Measurements from ENCODE around the gene ATRNL1.
"Not testable (repeated sequence)": the region's sequence is repeated elsewhere in the genome, so short reads cannot be mapped to it uniquely, and the experiment has no call there.

Gene ATRNL1

DNA sequence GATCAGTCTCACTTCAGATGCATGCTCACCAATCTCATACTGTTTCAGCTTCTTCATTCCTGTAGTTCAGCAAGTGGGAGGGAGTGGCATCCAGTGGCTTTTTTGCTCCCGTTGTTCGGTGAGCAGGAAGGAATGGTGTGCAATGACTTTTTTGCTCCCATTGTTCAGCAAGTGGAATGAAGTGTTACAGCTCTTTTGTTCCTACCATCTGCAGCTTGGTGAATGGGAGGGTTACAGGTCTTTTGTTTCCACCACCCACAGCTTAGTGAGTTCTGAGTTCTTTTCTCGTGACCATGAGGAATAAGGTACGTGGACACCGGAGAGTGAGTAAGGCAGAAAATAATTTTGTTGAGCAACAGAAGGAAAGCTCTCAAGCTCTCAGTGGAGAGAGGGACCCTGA is 363.6 kb downstream of the ATRNL1 start:
- Histone ChIP-seq H3K27me3 (ENCODE audit: control insufficient read depth, insufficient read depth, low read length, poor library complexity, severe bottlenecking) (no peaks in the 10 kb centered on the region), H3K4me1 (ENCODE audit: control insufficient read depth, insufficient read depth, low read length) (no peaks in the 10 kb centered on the region), H3K9me3 (ENCODE audit: control insufficient read depth, low read length) (no peaks in the 10 kb centered on the region), H3K36me3 (ENCODE audit: control insufficient read depth, insufficient read depth, low read length) (no peaks in the 10 kb centered on the region), H3K4me3 (ENCODE audit: insufficient read depth, low read depth, low read length) (no peak overlapping the region), H3K27ac (ENCODE audit: insufficient read depth, low read depth, low read length, poor library complexity, severe bottlenecking) (no peak overlapping the region)
- WGBS, 2 experiments = 77 to 88% methylated on average over 5 of the region's 5 CpGs

DNA sequence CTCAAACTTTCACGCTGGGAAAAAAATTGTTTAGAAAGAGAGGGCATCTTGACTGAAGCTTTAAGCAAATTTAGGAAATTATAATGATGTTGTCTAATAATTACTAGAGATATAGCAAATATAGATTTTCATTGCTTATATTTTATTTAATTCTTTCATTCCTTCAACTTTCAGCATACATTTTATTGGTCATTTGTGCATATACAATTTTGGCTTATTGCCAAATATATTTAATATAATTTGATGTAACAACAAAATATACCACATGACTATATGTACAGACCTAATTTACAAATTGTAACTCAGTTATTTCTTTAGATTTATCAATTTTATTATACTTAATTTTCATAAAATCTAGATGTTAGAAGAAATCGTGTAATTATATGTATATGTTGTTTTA is 390.1 kb downstream of the ATRNL1 start:
- Histone ChIP-seq H3K4me1 (ENCODE audit: control insufficient read depth, insufficient read depth, low read length) (no peaks in the 10 kb centered on the region), H3K4me3 (ENCODE audit: insufficient read depth, low read depth, low read length) (no peak overlapping the region)
- WGBS, 2 experiments = 90% methylated on average over 1 of the region's 2 CpGs; no CpG with 5 or more reads in 1 of the 2 experiments

DNA sequence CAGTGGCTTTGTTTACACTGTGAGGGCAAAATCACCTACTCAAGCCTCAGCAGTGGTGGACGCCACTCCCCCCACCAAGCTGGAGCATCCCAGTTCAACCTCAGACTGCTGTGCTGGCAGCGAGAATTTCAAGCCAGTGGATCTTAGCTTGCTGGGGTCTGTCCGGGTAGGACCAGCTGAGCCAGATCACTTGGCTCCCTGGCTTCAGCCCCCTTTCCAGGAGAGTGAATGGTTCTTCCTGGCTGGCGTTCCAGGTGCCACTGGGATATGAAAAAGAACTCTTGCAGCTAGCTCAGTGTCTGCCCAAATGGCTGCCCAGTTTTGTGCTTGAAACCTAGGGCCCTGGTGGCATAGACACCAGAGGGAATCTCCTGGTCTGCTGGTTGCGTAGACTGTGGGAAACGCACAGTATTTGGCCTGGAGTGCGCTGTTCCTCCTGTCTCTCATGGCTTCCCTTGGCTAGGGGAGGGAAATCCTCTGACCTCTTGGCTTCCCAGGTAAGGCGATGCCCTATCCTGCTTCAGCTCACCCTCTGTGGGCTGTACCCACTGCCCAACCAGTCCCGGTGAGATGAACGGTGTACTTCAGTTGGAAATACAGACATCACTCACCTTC is 398.5 kb downstream of the ATRNL1 start:
- Histone ChIP-seq H3K27ac (ENCODE audit: insufficient read depth, low read depth, low read length, poor library complexity, severe bottlenecking) (no peak overlapping the region), H3K36me3 (ENCODE audit: control insufficient read depth, insufficient read depth, low read length) (no peaks in the 10 kb centered on the region), H3K27me3 (ENCODE audit: control insufficient read depth, insufficient read depth, low read length, poor library complexity, severe bottlenecking) (no peaks in the 10 kb centered on the region), H3K9me3 (ENCODE audit: control insufficient read depth, low read length) (no peaks in the 10 kb centered on the region), H3K4me1 (ENCODE audit: control insufficient read depth, insufficient read depth, low read length) (no peaks in the 10 kb centered on the region), H3K4me3 (ENCODE audit: insufficient read depth, low read depth, low read length) (no peak overlapping the region)
- 92 to 94% methylated on average over 10 of the region's 10 CpGs for WGBS, 2 experiments

More for the DNA sequence above, 390.1 kb downstream of the ATRNL1 start:
- H3K27me3 ChIP-seq (ENCODE audit: control insufficient read depth, insufficient read depth, low read length, poor library complexity, severe bottlenecking) = no peaks in the 10 kb centered on the region
- H3K9me3 ChIP-seq (ENCODE audit: control insufficient read depth, low read length) = no peaks in the 10 kb centered on the region
- H3K36me3 ChIP-seq (ENCODE audit: control insufficient read depth, insufficient read depth, low read length) = no peaks in the 10 kb centered on the region
- H3K27ac ChIP-seq (ENCODE audit: insufficient read depth, low read depth, low read length, poor library complexity, severe bottlenecking) = no peak overlapping the region

DNA sequence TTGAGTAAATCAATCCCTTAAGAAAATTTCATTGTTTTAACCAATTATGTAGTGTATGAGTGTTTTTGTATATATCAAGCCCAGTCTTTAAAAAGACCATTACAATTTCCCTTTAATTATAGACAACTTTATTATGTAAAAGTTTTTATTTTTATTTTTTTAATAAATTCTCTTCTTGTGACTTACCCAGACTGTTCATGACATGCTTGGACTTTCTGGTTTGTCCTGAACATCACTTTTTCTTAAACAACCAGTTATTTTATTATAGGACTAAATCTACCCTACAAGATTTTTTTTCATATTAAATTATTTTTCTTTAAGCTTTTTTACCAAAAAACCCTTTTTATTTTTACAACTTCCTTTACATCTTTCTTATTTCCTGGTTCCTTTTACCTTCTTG is 410.4 kb downstream of the ATRNL1 start:
- Histone ChIP-seq H3K9me3 (ENCODE audit: control insufficient read depth, low read length) (no peaks in the 10 kb centered on the region), H3K27me3 (ENCODE audit: control insufficient read depth, insufficient read depth, low read length, poor library complexity, severe bottlenecking) (no peaks in the 10 kb centered on the region), H3K4me3 (ENCODE audit: insufficient read depth, low read depth, low read length) (no peak overlapping the region), H3K4me1 (ENCODE audit: control insufficient read depth, insufficient read depth, low read length) (no peaks in the 10 kb centered on the region), H3K36me3 (ENCODE audit: control insufficient read depth, insufficient read depth, low read length) (no peaks in the 10 kb centered on the region), H3K27ac (ENCODE audit: insufficient read depth, low read depth, low read length, poor library complexity, severe bottlenecking) (no peak overlapping the region)

DNA sequence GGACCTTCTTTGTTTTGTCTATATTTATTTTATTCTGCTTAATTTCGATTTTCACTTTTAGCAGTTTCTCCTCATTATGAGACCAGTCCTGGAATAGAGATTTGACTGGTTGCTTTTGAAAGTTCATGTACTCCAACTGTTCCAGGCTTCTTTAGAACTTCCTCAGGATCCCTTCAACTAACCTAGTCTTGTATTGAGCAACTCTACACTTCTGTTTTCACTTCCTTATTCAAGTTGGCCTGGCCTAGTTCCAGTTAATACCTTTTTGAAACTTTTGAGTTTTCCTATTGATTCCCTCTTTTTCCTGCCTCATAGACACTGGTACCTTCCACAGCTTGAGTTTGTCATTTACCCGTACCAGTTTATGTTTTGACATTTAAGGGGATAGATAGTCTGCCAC is 421.7 kb downstream of the ATRNL1 start:
- H3K36me3 ChIP-seq (ENCODE audit: control insufficient read depth, insufficient read depth, low read length) = no peaks in the 10 kb centered on the region
- no peak overlapping the region for H3K4me3 ChIP-seq (ENCODE audit: insufficient read depth, low read depth, low read length)
- 100% methylated on average over 1 to 2 of the region's 2 CpGs for WGBS, 2 experiments
- no peaks in the 10 kb centered on the region for H3K4me1 ChIP-seq (ENCODE audit: control insufficient read depth, insufficient read depth, low read length)
- H3K27me3 ChIP-seq (ENCODE audit: control insufficient read depth, insufficient read depth, low read length, poor library complexity, severe bottlenecking) = no peaks in the 10 kb centered on the region
- no peaks in the 10 kb centered on the region for H3K9me3 ChIP-seq (ENCODE audit: control insufficient read depth, low read length)
- H3K27ac ChIP-seq (ENCODE audit: insufficient read depth, low read depth, low read length, poor library complexity, severe bottlenecking) = no peak overlapping the region

DNA sequence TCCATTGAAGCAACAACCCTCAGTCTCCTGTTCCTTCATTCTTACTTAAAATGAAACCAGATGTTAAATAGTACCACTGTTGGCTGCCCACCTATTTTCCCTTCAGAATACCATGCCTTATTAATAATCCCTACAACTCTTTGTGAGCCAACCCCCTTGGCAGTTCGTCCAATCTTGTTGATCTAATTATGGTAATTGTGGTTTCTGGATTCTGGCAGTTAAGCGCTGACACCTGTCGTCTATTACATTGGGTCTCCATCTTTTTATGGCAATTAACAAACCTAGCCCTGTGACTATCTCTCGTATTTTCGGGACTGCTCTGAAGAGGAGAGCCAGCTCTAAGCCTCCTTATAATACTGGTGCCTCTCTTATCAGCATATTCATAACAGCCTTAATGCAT is 432.0 kb downstream of the ATRNL1 start:
- 92 to 95% methylated on average over 5 of the region's 5 CpGs for WGBS, 2 experiments
- no peaks in the 10 kb centered on the region for H3K4me1 ChIP-seq (ENCODE audit: control insufficient read depth, insufficient read depth, low read length)
- H3K4me3 ChIP-seq (ENCODE audit: insufficient read depth, low read depth, low read length) = no peak overlapping the region
- H3K9me3 ChIP-seq (ENCODE audit: control insufficient read depth, low read length) = no peaks in the 10 kb centered on the region
- no peaks in the 10 kb centered on the region for H3K27me3 ChIP-seq (ENCODE audit: control insufficient read depth, insufficient read depth, low read length, poor library complexity, severe bottlenecking)
- no peak overlapping the region for H3K27ac ChIP-seq (ENCODE audit: insufficient read depth, low read depth, low read length, poor library complexity, severe bottlenecking)
- no peaks in the 10 kb centered on the region for H3K36me3 ChIP-seq (ENCODE audit: control insufficient read depth, insufficient read depth, low read length)

DNA sequence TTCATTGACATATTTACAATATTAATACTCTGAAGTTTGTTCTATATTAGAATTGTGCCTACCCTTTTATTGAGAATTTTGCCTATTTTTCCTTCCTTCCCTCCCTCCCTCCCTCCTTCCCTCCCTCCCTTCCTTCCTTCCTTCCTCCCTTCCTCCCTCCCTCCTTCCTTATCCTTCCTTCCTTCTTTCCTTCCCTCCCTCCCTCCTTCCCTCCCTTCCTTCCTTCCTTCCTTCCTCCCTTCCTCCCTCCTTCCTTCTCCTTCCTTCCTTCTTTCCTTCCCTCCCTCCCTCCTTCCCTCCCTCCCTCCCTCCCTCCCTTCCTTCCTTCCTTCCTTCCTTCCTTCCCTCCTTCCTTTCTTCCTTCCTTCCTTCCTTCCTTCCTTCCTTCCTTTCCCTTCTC is 434.5 kb downstream of the ATRNL1 start:
- not testable (repeated sequence) for H3K27ac ChIP-seq (ENCODE audit: insufficient read depth, low read depth, low read length, poor library complexity, severe bottlenecking); H3K4me3 ChIP-seq (ENCODE audit: insufficient read depth, low read depth, low read length); H3K27me3 ChIP-seq (ENCODE audit: control insufficient read depth, insufficient read depth, low read length, poor library complexity, severe bottlenecking); H3K36me3 ChIP-seq (ENCODE audit: control insufficient read depth, insufficient read depth, low read length); H3K4me1 ChIP-seq (ENCODE audit: control insufficient read depth, insufficient read depth, low read length); H3K9me3 ChIP-seq (ENCODE audit: control insufficient read depth, low read length)

DNA sequence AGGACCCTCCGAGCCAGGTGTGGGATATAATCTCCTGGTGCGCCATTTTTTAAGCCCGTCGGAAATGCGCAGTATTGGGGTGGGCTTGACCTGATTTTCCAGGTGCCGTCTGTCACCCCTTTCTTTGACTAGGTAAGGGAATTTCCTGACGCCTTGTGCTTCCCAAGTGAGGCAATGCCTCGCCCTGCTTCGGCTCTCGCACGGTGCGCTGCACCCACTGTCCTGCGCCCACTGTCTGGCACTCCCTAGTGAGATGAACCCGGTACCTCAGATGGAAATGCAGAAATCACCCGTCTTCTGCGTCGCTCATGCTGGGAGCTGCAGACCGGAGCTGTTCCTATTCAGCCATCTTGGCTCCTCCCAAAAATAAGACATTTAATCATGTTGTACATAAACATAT is 443.2 kb downstream of the ATRNL1 start:
- H3K4me3 ChIP-seq (ENCODE audit: insufficient read depth, low read depth, low read length); H3K27ac ChIP-seq (ENCODE audit: insufficient read depth, low read depth, low read length, poor library complexity, severe bottlenecking); H3K27me3 ChIP-seq (ENCODE audit: control insufficient read depth, insufficient read depth, low read length, poor library complexity, severe bottlenecking); H3K4me1 ChIP-seq (ENCODE audit: control insufficient read depth, insufficient read depth, low read length); H3K9me3 ChIP-seq (ENCODE audit: control insufficient read depth, low read length); H3K36me3 ChIP-seq (ENCODE audit: control insufficient read depth, insufficient read depth, low read length): not testable (repeated sequence)
- WGBS, 2 experiments = 91 to 95% methylated on average over 14 to 18 of the region's 18 CpGs

DNA sequence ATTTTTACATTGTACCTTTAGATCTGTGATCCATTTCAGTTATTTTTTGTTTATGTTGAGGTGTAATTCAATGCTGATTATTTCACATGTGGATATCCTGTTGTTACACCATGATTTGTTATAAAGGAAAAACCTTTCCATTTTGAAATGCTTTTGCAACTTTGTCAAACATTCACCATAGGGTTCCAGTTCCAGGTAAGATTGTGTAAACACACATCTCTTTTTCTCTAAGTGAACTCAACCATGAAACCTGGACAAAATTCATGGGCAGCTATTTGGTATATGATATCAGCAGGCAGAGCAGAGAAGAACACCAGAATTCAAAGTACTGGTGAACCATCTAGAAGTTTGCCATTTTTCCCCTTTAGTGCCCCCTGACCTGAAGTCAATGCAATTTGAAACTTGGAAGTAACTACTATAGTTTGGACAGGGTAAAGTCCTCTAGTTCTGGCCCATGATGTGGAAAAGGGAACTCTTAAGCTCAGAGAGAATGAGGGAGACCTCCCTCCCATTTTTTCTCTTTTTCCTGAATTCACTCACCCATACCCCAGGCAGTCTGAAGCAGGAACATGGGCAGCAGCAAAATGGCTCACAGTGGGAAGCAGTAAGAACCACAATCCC is 446.1 kb downstream of the ATRNL1 start:
- Histone ChIP-seq H3K9me3 (ENCODE audit: control insufficient read depth, low read length) (no peaks in the 10 kb centered on the region), H3K27me3 (ENCODE audit: control insufficient read depth, insufficient read depth, low read length, poor library complexity, severe bottlenecking) (no peaks in the 10 kb centered on the region), H3K27ac (ENCODE audit: insufficient read depth, low read depth, low read length, poor library complexity, severe bottlenecking) (no peak overlapping the region)

DNA sequence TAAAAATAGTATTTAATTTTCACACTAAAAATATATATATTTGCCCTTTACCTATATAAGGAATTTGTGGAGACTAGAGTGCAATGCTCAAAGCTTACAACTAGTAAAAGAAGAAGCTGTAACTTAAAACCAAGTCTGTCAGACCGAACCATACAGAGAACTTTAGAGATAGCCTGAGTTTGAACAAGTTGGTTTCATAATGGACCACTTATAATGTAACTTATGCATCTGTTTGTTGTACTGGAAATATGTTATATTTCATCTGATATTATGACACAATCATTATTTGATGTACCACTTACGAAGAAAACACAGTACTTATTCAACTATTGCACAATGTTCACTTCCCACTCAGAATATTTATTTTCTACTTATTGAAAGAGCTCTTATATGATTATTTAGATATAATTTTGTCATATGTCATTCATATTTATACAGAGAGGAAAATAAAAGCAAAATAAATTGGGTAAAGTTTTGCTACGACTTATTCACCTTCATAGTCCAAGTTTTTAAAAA is 462.8 kb downstream of the ATRNL1 start:
- H3K4me3 ChIP-seq (ENCODE audit: insufficient read depth, low read depth, low read length) = no peak overlapping the region
- H3K27ac ChIP-seq (ENCODE audit: insufficient read depth, low read depth, low read length, poor library complexity, severe bottlenecking) = no peak overlapping the region
- H3K9me3 ChIP-seq (ENCODE audit: control insufficient read depth, low read length) = no peaks in the 10 kb centered on the region
- H3K4me1 ChIP-seq (ENCODE audit: control insufficient read depth, insufficient read depth, low read length) = peaks cover 4% of the 10 kb centered on the region
- no peaks in the 10 kb centered on the region for H3K36me3 ChIP-seq (ENCODE audit: control insufficient read depth, insufficient read depth, low read length)
- H3K27me3 ChIP-seq (ENCODE audit: control insufficient read depth, insufficient read depth, low read length, poor library complexity, severe bottlenecking) = no peaks in the 10 kb centered on the region
- WGBS, 2 experiments = 0% methylated on average over 1 of the region's 3 CpGs

More for the DNA sequence above, 446.1 kb downstream of the ATRNL1 start:
- Histone ChIP-seq H3K4me1 (ENCODE audit: control insufficient read depth, insufficient read depth, low read length) (no peaks in the 10 kb centered on the region), H3K36me3 (ENCODE audit: control insufficient read depth, insufficient read depth, low read length) (no peaks in the 10 kb centered on the region), H3K4me3 (ENCODE audit: insufficient read depth, low read depth, low read length) (no peak overlapping the region)
